A549 (cell line): ENCODE data around the gene TDO2. TPM values are rescaled to one million over a fixed set of nuclear protein-coding genes. Genes with fewer than 3 reads are reported as not detected.
A peak's percentile ranks its signal among the peaks of the same experiment; 100 is the strongest.

Experiments
- ATAC-seq, 2 experiments: fragments of 200-7000 bp in 1 of 2; fragments of >200 bp in 1 of 2; cut with Nextera tagmentation in 1 of 2; cut with Tn5 transposase in 1 of 2; 3 replicates each; pipeline versions ENCODE4 v1.8.0 to v1.9.1; 2018 to 2020; ENCODE audit warnings: mild to moderate bottlenecking in 1 of 2, moderate library complexity in 1 of 2
- CTCF ChIA-PET: fragments of 300-600 bp; sonication (Branson Sonifier 250); formaldehyde crosslinking; extraction: SDS; loops from one replicate; lab custom pipeline; 2021; ENCODE audit warnings: antibody characterized with exemption, inconsistent platforms; lab: Yijun Ruan, JAX
- POLR2A ChIA-PET: fragments of 350-600 bp; formaldehyde crosslinking; extraction: SDS; loops from one replicate; lab custom pipeline; 2021; ENCODE audit warnings: antibody characterized with exemption, inconsistent platforms; lab: Yijun Ruan, JAX
- DNase-seq, 2 experiments: peaks; one replicate each; pipeline versions ENCODE4 v3.0.0 to v3.0.0-alpha.2; 2011 to 2016; ENCODE audit warnings: low read depth in 1 of 2, low spot score in 1 of 2
- FAIRE-seq: peaks from 2 replicates; lab custom pipeline; 2011; peaks lifted over from hg19 to GRCh38; lab: Jason Lieb, UNC
- H3K27ac ChIP-seq, 2 experiments: fragments of >200 bp; sonication (Bioruptor Twin); formaldehyde crosslinking; 3 replicates each; pipeline ENCODE4 v1.5.1; 2016 to 2017
- H3K4me1 ChIP-seq: fragments of >200 bp; sonication (Bioruptor Twin); formaldehyde crosslinking; 3 replicates; pipeline ENCODE4 v1.6.1; 2016
- H3K4me2 ChIP-seq: fragments of >200 bp; sonication (Bioruptor Twin); formaldehyde crosslinking; 3 replicates; pipeline ENCODE4 v1.6.1; 2016
- H3K4me3 ChIP-seq: fragments of >200 bp; sonication (Bioruptor Twin); formaldehyde crosslinking; 3 replicates; pipeline ENCODE4 v1.5.1; 2016
- H3K9me3 ChIP-seq: fragments of >200 bp; sonication (Bioruptor Twin); formaldehyde crosslinking; 3 replicates; pipeline ENCODE4 v1.6.1; 2016
- BHLHE40 ChIP-seq: IDR thresholded peaks from 2 replicates; pipeline ENCODE4 v1.6.1; 2012; ENCODE audit warnings: low read depth, low read length, inconsistent platforms
- CHD2 ChIP-seq: fragments of 150-350 bp; IDR thresholded peaks from 2 replicates; pipeline ENCODE4 v1.6.1; 2014; ENCODE audit warnings: low read length; ENCODE audit not compliant: partially characterized antibody
- EP300 ChIP-seq, 2 experiments: fragments of >200 bp; sonication (Bioruptor Twin); formaldehyde crosslinking; IDR thresholded peaks; 2 replicates in 1 of 2; 3 replicates in 1 of 2; pipeline ENCODE4 v1.6.1; 2016 to 2017
- FOSB ChIP-seq: fragments of 250-450 bp; sonication (Bioruptor Pico); IDR thresholded peaks from 2 replicates; pipeline ENCODE4 v1.5.0; 2020; ENCODE audit warnings: mild to moderate bottlenecking, moderate library complexity
- HDAC2 ChIP-seq: fragments of 200-600 bp; sonication (generic); IDR thresholded peaks from 2 replicates; pipeline ENCODE4 v1.6.1; 2016
- HOXB5 ChIP-seq: fragments of 250-450 bp; sonication (Bioruptor Pico); IDR thresholded peaks from 2 replicates; pipeline ENCODE4 v1.5.0; 2020; ENCODE audit warnings: mild to moderate bottlenecking, moderate library complexity
- KDM1A ChIP-seq: fragments of 200-600 bp; sonication (generic); IDR thresholded peaks from 2 replicates; pipeline ENCODE4 v1.6.1; 2016; ENCODE audit warnings: low read depth, mild to moderate bottlenecking
- KDM5A ChIP-seq: fragments of 200-600 bp; sonication (generic); IDR thresholded peaks from 2 replicates; pipeline ENCODE4 v1.6.1; 2016; ENCODE audit warnings: antibody characterized with exemption, mild to moderate bottlenecking
- MAFK ChIP-seq: fragments of 450-650 bp; IDR thresholded peaks from 2 replicates; pipeline ENCODE4 v1.6.1; 2014; ENCODE audit not compliant: partially characterized antibody
- MAZ ChIP-seq: fragments of 150-350 bp; IDR thresholded peaks from 2 replicates; pipeline ENCODE4 v1.6.1; 2014; ENCODE audit warnings: antibody characterized with exemption, low read depth, low read length, borderline replicate concordance
- MYC ChIP-seq: IDR thresholded peaks from 2 replicates; pipeline ENCODE4 v1.6.1; 2012; ENCODE audit warnings: mild to moderate bottlenecking, inconsistent platforms, low read length, improper control_type of control experiment, borderline replicate concordance
- NFE2L2 ChIP-seq: fragments of 150-350 bp; conservative IDR thresholded peaks from 2 replicates; pipeline ENCODE4 v1.6.1; 2014; ENCODE audit warnings: low read length
- PHF8 ChIP-seq: fragments of 200-600 bp; sonication (generic); IDR thresholded peaks from 2 replicates; pipeline ENCODE4 v1.6.1; 2016; ENCODE audit warnings: low read depth, mild to moderate bottlenecking, antibody characterized with exemption, moderate library complexity, borderline replicate concordance
- POLR2A ChIP-seq: IDR thresholded peaks from 2 replicates; pipeline ENCODE4 v1.6.1; 2012; ENCODE audit warnings: mild to moderate bottlenecking, low read length
- RAD21 ChIP-seq, 2 experiments: fragments of >200 bp in 1 of 2; sonication (Bioruptor Twin) in 1 of 2; formaldehyde crosslinking in 1 of 2; IDR thresholded peaks in 1 of 2; conservative IDR thresholded peaks in 1 of 2; 2 replicates in 1 of 2; 3 replicates in 1 of 2; pipeline ENCODE4 v1.6.1; 2012 to 2018; ENCODE audit warnings: inconsistent platforms in 1 of 2
- RNF2 ChIP-seq: fragments of 200-600 bp; sonication (generic); IDR thresholded peaks from 2 replicates; pipeline ENCODE4 v1.6.1; 2016; ENCODE audit warnings: low read depth, mild to moderate bottlenecking, antibody characterized with exemption, moderate library complexity, borderline replicate concordance
- SMC3 ChIP-seq: fragments of >200 bp; sonication (Bioruptor Twin); formaldehyde crosslinking; IDR thresholded peaks from 3 replicates; pipeline ENCODE4 v1.6.1; 2018; ENCODE audit warnings: inconsistent platforms
- SREBF2 ChIP-seq: fragments of 450-650 bp; IDR thresholded peaks from 2 replicates; pipeline ENCODE4 v1.6.1; 2014; ENCODE audit warnings: mild to moderate bottlenecking, moderate library complexity
- TFCP2L1 ChIP-seq: fragments of 250-450 bp; sonication (Bioruptor Pico); IDR thresholded peaks from 2 replicates; pipeline ENCODE4 v1.5.0; 2021; ENCODE audit warnings: mild to moderate bottlenecking
- TP53 ChIP-seq: fragments of 250-450 bp; sonication (Bioruptor Pico); IDR thresholded peaks from 2 replicates; pipeline ENCODE4 v1.5.0; 2021; ENCODE audit warnings: mild to moderate bottlenecking, moderate library complexity
- WGBS: methylation state at CpG from one replicate; pipeline ENCODE4 v1.1.6; 2017; ENCODE audit errors: missing lambda C conversion rate; 5-methylcytosine and 5-hydroxymethylcytosine counted together
- polyA plus RNA-seq, 4 experiments: library from polyadenylated mRNA; depleted of rRNA in 3 of 4; stranded (reverse); fragments of >200 nt; fragmentation: RNase III in 1 of 4; extraction: RNeasy Plus Mini Kit Qiagen cat#74134 plus additional on column Dnase treatment in 1 of 4; gene quantifications; 2 replicates in 3 of 4; 3 replicates in 1 of 4; pipeline ENCODE4 v1.2.3, GENCODE V29; 2011 to 2017
- TF ChIP-seq, protein P1 (sequence below): IDR thresholded peaks from 2 replicates; pipeline ENCODE4 v1.6.1; 2012; ENCODE audit warnings: low read depth, borderline replicate concordance
- TF ChIP-seq, protein P2 (sequence below): fragments of 250-450 bp; sonication (Bioruptor Pico); IDR thresholded peaks from 2 replicates; pipeline ENCODE4 v1.5.0; 2020; ENCODE audit warnings: low read depth, mild to moderate bottlenecking, moderate library complexity
- TF ChIP-seq, protein P3 (sequence below): IDR thresholded peaks from 2 replicates; pipeline ENCODE4 v1.6.1; 2012
- TF ChIP-seq, protein P4 (sequence below): fragments of 150-350 bp; IDR thresholded peaks from 2 replicates; pipeline ENCODE4 v1.6.1; 2014; ENCODE audit warnings: low read depth, mild to moderate bottlenecking, low read length
- TF ChIP-seq, protein P5 (sequence below): fragments of 450-650 bp; IDR thresholded peaks from 2 replicates; pipeline ENCODE4 v1.6.1; 2014; ENCODE audit warnings: antibody characterized with exemption
- TF ChIP-seq, protein P6 (sequence below): IDR thresholded peaks from 2 replicates; pipeline ENCODE4 v1.6.1; 2012

TDO2 gene
- polyA plus RNA-seq, 2 of the 4 experiments (the other 2 are of a cell fraction), result 2.6 to 2.9 TPM

DNA sequence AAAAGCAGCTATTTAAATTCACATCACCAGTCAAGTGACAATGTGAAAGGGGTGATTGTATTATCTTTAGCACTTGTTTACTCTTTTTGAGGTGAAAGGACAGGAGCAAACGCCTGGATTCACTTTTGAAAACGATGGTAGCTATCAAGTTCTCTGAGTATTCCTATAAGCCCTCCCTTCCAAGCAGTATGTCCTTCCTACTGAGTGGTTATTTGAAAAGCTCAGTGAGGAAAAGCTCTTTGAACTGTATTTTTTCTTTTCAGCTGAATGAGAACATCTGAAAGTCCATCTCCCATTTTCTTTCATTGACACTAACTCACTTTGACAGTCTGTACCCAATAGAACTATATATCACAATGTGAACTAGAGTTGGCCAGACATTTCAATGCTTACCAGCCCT, 59.3 kb downstream of the TDO2 start:
- Histone ChIP-seq H3K9me3 (no peaks in the 10 kb centered on the region), H3K4me2 (no peak overlapping the region), H3K4me3 (no peak overlapping the region), H3K27ac (no peak overlapping the region), H3K4me1 (no peaks in the 10 kb centered on the region)
- ChIA-PET POLR2A (no interaction called here), CTCF (no interaction called here)
- ATAC-seq, result no peak
- TF ChIP-seq RAD21 (conservative IDR thresholded peaks at IDR 0.05 in 1 of 2, IDR thresholded peaks at IDR 0.05 in 1 of 2) (no peak), CHD2 (no peak), HDAC2 (no peak), TFCP2L1 (CRISPR knock-in tag) (no peak), KDM5A (no peak)
- TF ChIP-seq, protein P1, sequence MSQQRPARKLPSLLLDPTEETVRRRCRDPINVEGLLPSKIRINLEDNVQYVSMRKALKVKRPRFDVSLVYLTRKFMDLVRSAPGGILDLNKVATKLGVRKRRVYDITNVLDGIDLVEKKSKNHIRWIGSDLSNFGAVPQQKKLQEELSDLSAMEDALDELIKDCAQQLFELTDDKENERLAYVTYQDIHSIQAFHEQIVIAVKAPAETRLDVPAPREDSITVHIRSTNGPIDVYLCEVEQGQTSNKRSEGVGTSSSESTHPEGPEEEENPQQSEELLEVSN, result no peak
- TF ChIP-seq, protein P2, sequence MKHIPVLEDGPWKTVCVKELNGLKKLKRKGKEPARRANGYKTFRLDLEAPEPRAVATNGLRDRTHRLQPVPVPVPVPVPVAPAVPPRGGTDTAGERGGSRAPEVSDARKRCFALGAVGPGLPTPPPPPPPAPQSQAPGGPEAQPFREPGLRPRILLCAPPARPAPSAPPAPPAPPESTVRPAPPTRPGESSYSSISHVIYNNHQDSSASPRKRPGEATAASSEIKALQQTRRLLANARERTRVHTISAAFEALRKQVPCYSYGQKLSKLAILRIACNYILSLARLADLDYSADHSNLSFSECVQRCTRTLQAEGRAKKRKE (CRISPR knock-in tag), result no peak
- DNase-seq, result no peak
- WGBS, result 13% methylated on average over 2 of the region's 2 CpGs
- FAIRE-seq, result no peak

DNA sequence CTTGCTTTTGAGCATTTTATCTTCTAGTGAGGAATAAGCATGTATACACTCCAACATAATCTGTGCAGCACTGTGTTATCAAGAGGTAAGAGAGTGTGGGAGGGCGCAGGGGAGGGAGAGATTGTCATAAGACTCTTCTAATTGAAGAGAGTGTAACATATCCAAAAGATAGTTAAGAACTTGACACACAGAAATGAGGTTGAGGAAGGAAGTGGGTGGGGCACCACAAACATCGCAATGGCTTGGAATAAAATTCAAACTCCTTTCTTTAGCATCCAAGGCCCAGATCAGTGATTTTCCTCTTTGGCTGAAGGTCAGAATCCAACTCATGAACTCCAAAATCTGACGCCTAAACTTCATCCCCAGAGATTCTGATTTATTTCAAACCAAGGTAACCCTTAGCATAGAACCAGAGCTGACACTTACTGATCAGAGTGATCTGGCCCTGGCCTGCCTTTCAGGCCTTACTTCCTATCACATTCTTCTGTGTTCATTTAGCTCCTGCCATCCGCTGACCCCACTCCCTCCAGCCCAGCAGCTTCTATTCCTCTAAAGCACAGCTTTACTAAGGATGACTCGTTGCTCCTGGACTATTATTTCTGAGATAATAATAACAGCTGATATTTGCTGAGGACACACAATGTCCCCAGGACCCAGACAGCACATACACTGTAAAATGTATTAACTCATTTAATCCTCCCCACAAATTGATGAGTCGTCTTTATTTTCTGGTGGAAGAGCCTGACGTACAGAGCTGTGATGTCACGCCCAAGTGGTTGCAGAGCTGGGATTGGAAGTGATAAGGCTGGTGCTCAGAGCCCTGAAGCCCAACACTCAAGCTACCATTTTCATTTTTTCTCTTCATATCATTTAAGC, 60.8 kb downstream of the TDO2 start:
- Histone ChIP-seq H3K4me2 (no peak overlapping the region), H3K4me3 (no peak overlapping the region), H3K9me3 (no peaks in the 10 kb centered on the region), H3K27ac (no peak overlapping the region), H3K4me1 (no peaks in the 10 kb centered on the region)
- CTCF ChIA-PET, result no interaction called here
- POLR2A ChIA-PET, result no interaction called here
- TF ChIP-seq MAFK, result peak; percentile 88
- TF ChIP-seq, protein P3, sequence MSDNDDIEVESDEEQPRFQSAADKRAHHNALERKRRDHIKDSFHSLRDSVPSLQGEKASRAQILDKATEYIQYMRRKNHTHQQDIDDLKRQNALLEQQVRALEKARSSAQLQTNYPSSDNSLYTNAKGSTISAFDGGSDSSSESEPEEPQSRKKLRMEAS, result no peak
- WGBS, result 63% methylated on average over 8 of the region's 8 CpGs
- ATAC-seq (no peak), DNase-seq (no peak), FAIRE-seq (no peak)

DNA sequence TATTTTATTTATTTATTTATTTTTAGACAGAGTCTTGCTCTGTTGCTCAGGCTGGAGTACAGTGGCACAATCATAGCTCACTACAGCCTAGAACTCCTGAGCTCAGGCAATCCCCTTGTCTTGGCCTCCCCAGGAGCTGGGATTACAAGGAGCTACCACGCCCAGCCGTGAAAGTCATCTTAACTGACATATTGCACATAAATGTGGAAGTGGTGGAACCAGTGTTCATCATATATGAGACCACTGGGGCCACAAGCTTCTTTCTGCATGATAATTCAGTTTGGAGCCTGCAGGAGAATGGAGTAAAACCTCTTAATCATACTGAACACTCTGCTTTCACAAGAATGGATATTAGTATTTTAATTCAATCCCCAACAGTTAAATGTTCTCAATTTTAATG, 62.7 kb downstream of the TDO2 start:
- no peaks in the 10 kb centered on the region for H3K4me1 ChIP-seq
- H3K9me3 ChIP-seq, result no peaks in the 10 kb centered on the region
- CTCF ChIA-PET, result no interaction called here
- no peak for FAIRE-seq
- no peak for TF ChIP-seq TP53 (CRISPR knock-in tag)
- TF ChIP-seq PHF8, result no peak
- no peak for TF ChIP-seq HOXB5 (CRISPR knock-in tag)
- no peak for TF ChIP-seq SREBF2
- no peak for TF ChIP-seq NFE2L2
- no peak for TF ChIP-seq POLR2A
- no peak for TF ChIP-seq BHLHE40
- no peak for TF ChIP-seq SMC3
- no peak for TF ChIP-seq KDM1A
- TF ChIP-seq FOSB (CRISPR knock-in tag), result no peak
- no peak for TF ChIP-seq MYC
- TF ChIP-seq, protein P4, sequence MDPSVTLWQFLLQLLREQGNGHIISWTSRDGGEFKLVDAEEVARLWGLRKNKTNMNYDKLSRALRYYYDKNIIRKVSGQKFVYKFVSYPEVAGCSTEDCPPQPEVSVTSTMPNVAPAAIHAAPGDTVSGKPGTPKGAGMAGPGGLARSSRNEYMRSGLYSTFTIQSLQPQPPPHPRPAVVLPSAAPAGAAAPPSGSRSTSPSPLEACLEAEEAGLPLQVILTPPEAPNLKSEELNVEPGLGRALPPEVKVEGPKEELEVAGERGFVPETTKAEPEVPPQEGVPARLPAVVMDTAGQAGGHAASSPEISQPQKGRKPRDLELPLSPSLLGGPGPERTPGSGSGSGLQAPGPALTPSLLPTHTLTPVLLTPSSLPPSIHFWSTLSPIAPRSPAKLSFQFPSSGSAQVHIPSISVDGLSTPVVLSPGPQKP, result no peak
- TF ChIP-seq, protein P5, sequence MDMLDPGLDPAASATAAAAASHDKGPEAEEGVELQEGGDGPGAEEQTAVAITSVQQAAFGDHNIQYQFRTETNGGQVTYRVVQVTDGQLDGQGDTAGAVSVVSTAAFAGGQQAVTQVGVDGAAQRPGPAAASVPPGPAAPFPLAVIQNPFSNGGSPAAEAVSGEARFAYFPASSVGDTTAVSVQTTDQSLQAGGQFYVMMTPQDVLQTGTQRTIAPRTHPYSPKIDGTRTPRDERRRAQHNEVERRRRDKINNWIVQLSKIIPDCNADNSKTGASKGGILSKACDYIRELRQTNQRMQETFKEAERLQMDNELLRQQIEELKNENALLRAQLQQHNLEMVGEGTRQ, result no peak
- no peak for TF ChIP-seq MAZ
- TF ChIP-seq KDM5A, result no peak
- TF ChIP-seq, protein P6, sequence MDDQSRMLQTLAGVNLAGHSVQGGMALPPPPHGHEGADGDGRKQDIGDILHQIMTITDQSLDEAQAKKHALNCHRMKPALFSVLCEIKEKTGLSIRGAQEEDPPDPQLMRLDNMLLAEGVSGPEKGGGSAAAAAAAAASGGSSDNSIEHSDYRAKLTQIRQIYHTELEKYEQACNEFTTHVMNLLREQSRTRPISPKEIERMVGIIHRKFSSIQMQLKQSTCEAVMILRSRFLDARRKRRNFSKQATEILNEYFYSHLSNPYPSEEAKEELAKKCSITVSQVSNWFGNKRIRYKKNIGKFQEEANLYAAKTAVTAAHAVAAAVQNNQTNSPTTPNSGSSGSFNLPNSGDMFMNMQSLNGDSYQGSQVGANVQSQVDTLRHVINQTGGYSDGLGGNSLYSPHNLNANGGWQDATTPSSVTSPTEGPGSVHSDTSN, result no peak
- TF ChIP-seq EP300 (IDR thresholded peaks at IDR 0.05), result no peak
- no peak for TF ChIP-seq RNF2
- TF ChIP-seq, all 56 proteins: peak for 0
- WGBS, result 47% methylated on average over 2 of the region's 2 CpGs
- H3K4me2 ChIP-seq, result no peak overlapping the region
- no peak overlapping the region for H3K27ac ChIP-seq
- DNase-seq (no peak), ATAC-seq (no peak)
- POLR2A ChIA-PET, result no interaction called here
- no peak overlapping the region for H3K4me3 ChIP-seq
